ENCODE results near the gene OSBPL2.

DNA sequence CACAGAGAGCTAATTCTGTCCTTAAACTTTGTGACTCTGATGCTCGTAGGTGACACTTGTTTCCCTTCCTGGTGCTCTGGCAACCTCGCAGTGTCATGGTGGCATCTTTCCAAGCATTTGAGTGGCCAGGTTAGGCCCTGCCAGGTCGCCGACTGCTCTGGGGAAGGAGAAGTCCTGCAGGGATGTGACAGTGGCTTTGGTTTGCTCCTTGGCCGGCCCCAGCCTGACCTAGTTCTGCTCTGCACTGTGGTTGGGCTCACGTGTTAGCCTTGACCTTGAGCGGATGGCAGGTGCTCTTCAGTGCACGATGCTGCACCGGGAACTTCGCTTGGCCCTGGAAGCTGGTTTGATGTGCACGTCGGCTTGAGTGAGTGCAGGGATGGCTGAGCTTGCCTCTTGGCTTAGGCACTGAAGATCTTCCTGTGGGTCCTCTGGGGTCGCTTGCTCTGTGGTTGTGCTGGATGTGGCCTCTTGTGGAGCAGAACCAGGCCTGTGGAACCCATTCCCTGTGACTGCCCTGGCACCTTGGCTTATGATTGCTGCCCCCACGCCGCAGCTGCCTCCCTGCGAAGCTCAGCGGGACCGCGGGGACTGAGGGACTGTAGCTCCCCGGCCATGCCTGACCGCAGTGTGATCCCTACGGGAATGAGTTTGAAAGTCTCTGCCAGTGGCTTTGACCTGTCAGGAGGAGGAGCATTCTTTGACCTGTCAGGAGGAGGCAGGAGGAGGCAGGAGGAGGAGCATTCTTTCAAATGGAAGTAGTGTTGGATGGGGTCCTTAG, 8.7 kb downstream of the OSBPL2 start:
- TF ChIP-seq, protein P1, sequence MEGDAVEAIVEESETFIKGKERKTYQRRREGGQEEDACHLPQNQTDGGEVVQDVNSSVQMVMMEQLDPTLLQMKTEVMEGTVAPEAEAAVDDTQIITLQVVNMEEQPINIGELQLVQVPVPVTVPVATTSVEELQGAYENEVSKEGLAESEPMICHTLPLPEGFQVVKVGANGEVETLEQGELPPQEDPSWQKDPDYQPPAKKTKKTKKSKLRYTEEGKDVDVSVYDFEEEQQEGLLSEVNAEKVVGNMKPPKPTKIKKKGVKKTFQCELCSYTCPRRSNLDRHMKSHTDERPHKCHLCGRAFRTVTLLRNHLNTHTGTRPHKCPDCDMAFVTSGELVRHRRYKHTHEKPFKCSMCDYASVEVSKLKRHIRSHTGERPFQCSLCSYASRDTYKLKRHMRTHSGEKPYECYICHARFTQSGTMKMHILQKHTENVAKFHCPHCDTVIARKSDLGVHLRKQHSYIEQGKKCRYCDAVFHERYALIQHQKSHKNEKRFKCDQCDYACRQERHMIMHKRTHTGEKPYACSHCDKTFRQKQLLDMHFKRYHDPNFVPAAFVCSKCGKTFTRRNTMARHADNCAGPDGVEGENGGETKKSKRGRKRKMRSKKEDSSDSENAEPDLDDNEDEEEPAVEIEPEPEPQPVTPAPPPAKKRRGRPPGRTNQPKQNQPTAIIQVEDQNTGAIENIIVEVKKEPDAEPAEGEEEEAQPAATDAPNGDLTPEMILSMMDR (IDR thresholded peaks at IDR 0.05), result no peak
- TF ChIP-seq CBFB (CRISPR knock-in tag; IDR thresholded peaks at IDR 0.05; ENCODE audit: low read depth) (no peak), GABPB1 (CRISPR knock-in tag; IDR thresholded peaks at IDR 0.05) (no peak)

Measured in WTC11 (cell line).